Measurements from ENCODE around the gene FASTKD3.

Gene FASTKD3

GRCh38 chr5:7888901-7889300, 20.1 kb upstream of the FASTKD3 start:
- TF ChIP-seq CTCF (conservative IDR thresholded peaks at IDR 0.05) = no peak
- H3K27ac ChIP-seq = no peak overlapping the region

DNA sequence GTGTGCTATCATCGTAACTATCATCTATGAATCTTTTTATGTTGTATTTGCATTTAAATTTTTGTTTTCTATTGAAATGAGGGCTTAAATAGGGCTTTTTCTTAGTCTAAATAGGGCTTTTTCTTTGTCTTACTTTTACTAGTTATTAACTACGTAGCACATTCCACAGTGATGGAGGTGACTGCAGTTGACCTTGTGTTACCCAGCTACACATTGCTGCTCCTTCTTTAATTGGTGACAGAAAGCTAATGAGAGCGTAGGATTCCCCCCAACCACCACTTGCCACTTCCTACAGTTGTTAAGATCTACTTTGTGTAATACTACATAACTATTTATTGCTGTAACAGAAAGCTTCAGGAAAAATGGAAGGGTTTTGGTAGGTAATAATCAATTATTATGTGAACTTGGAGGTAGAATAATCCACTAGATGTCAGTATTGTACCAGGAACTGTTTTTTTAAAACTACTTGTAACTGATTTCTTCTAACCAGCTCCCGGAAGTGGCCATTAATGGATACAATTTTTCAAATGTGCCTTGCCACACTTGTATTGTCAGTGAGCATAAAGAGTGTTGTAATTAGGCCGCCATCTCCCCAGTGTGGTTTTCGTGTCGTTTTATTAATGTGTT, 18.1 kb upstream of the FASTKD3 start:
- peak; percentile 81 for TF ChIP-seq CTCF (conservative IDR thresholded peaks at IDR 0.05)
- H3K27ac ChIP-seq = no peak overlapping the region

- TF ChIP-seq CTCF (conservative IDR thresholded peaks at IDR 0.05) = no peak
- peak overlapping the region; percentile 97; the same call in 1 of the 2 replicates for H3K27ac ChIP-seq
Observed at GRCh38 chr5:7884491-7885267, 15.8 kb upstream of the FASTKD3 start.

DNA sequence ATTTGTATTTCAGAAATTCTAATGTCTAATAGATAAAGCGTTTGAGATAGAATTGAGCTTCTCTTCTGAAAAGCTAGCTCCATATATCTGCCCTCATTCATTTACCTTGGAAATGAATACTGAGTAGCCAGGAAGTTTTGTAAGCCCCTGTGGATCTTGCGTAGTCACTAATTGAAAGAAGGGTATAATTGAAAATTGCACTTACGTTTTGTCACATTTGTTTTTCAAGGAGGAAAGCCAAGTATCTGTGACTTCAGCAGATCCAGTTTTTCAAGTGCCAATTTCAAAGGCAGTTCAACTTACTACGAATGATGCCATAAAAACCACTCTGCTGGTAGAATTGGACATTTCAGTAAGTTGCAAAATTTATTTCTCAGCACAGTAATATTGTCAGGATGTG, 14.1 kb upstream of the FASTKD3 start:
- TF ChIP-seq CTCF (conservative IDR thresholded peaks at IDR 0.05) = no peak

GRCh38 chr5:7881816-7882215, 13.0 kb upstream of the FASTKD3 start:
- peak overlapping the region; percentile 97; the same call in 1 of the 2 replicates for H3K27ac ChIP-seq
- TF ChIP-seq CTCF (conservative IDR thresholded peaks at IDR 0.05) = no peak

More for the DNA sequence above, 14.1 kb upstream of the FASTKD3 start:
- peak overlapping the region; percentile 97 for H3K27ac ChIP-seq

- peak overlapping the region; percentile 97; the same call in 1 of the 2 replicates for H3K27ac ChIP-seq
- TF ChIP-seq CTCF (conservative IDR thresholded peaks at IDR 0.05) = no peak
Observed at GRCh38 chr5:7881091-7881490, 12.3 kb upstream of the FASTKD3 start.

- H3K27ac ChIP-seq = peak overlapping the region; percentile 97
- TF ChIP-seq CTCF (conservative IDR thresholded peaks at IDR 0.05) = no peak
Observed at GRCh38 chr5:7878381-7878873, 9.6 kb upstream of the FASTKD3 start.

Measured in VCaP (cell line).